GM11168 (cell line): ENCODE measurements around the gene COA7.

Source experiments
- in situ Hi-C: fragments of 300-500 bp; cut with MboI; formaldehyde crosslinking; loops from one replicate; pipeline ENCODE4 v1.12.0; 2022; ENCODE audit warnings: low sequenced_read_pairs; ENCODE audit not compliant: unreplicated experiment

The COA7 gene

GRCh38 chr1:52641307-52641706 is 56.8 kb downstream of the COA7 start:
- in situ Hi-C loops = no loop called here

- in situ Hi-C loops = no loop called here
Observed at GRCh38 chr1:52640697-52641096, 57.5 kb downstream of the COA7 start.

GRCh38 chr1:52637946-52638345 is 60.2 kb downstream of the COA7 start:
- in situ Hi-C loops = no loop called here

GRCh38 chr1:52636721-52637695 is 61.1 kb downstream of the COA7 start:
- in situ Hi-C loops = no loop called here

GRCh38 chr1:52635321-52636089 is 62.6 kb downstream of the COA7 start:
- in situ Hi-C loops = no loop called here
